Adrenal gland (tissue), 12 donors: ENCODE results near the gene TXLNA. TPM values are rescaled to one million over a fixed set of nuclear protein-coding genes. Genes with fewer than 3 reads are reported as not detected.

Source experiments
- DNase-seq, 7 donors: peaks; one replicate each; pipeline ENCODE4 v3.0.0-alpha.2; 2019 to 2020
- H3K27ac ChIP-seq, 5 donors: fragments of 200-600 bp; sonication (generic) in 4 of 5; 1 replicate in 3 of 5; 2 replicates in 2 of 5; pipeline versions ENCODE4 v1.5.1 to v1.8.0; 2016 to 2020; ENCODE audit warnings: mild to moderate bottlenecking in 1 of 5
- H3K27me3 ChIP-seq: fragments of 200-600 bp; 2 replicates; pipeline ENCODE4 v1.8.0; 2021
- H3K36me3 ChIP-seq, 2 donors: fragments of 200-600 bp; replicated peaks in 1 of 2; 1 replicate in 1 of 2; 2 replicates in 1 of 2; pipeline versions ENCODE4 v1.5.1 to v1.8.0; 2018 to 2022
- H3K4me1 ChIP-seq, 2 donors: fragments of 200-600 bp; replicated peaks in 1 of 2; 1 replicate in 1 of 2; 2 replicates in 1 of 2; pipeline versions ENCODE4 v1.5.1 to v1.8.0; 2018 to 2021
- H3K4me3 ChIP-seq, 4 donors: fragments of 200-600 bp; sonication (generic) in 3 of 4; one replicate each; pipeline ENCODE4 v1.5.1; 2016 to 2018
- H3K9me3 ChIP-seq, 3 donors: fragments of 200-600 bp; sonication (generic) in 1 of 3; replicated peaks in 1 of 3; 1 replicate in 2 of 3; 2 replicates in 1 of 3; pipeline versions ENCODE4 v1.5.1 to v1.8.0; 2016 to 2021
- CTCF ChIP-seq, 6 experiments: fragments of 450-650 bp in 4 of 6; fragments of 200-600 bp in 2 of 6; sonication (generic) in 1 of 6; IDR thresholded peaks; 1 replicate in 5 of 6; 2 replicates in 1 of 6; pipeline versions ENCODE4 v1.5.1 to v1.8.0; 2016 to 2021; ENCODE audit warnings: antibody characterized with exemption in 6 of 6, mild to moderate bottlenecking in 2 of 6, moderate library complexity in 1 of 6
- POLR2A ChIP-seq, 2 donors: fragments of 450-650 bp; IDR thresholded peaks; one replicate each; pipeline ENCODE4 v1.6.1; 2017; ENCODE audit warnings: antibody characterized with exemption in 2 of 2, mild to moderate bottlenecking in 2 of 2, moderate library complexity in 1 of 2
- WGBS, 4 donors: extraction: QIAGEN DNeasy Blood & Tissue Kit in 2 of 4; methylation state at CpG; one replicate each; pipeline versions ENCODE4 v1.1.5 to v1.1.7; 2013 to 2017; 5-methylcytosine and 5-hydroxymethylcytosine counted together
- intact Hi-C, 2 donors: fragments of 100-400 bp; cut with DNase I; formaldehyde crosslinking; loops; one replicate each; pipeline versions ENCODE4 v1.14.1 to v1.15.0; 2022 to 2023
- polyA plus RNA-seq, 3 donors: library from polyadenylated mRNA; stranded (reverse); fragments of 200-250 nt in 2 of 3; fragments of 350-450 nt in 1 of 3; fragmentation: Illumina TruSeq in 1 of 3; extraction: RNeasy Lipid Tissue Mini Kit (QIAGEN cat#74804) in 1 of 3; gene quantifications; one replicate each; pipeline ENCODE4 v1.2.3, GENCODE V29; 2013 to 2014
- total RNA-seq, 9 donors: library from RNA; depleted of rRNA in 4 of 9; stranded (reverse); fragments of >200 nt in 4 of 9; fragments of 120-200 nt in 1 of 9; fragmentation: NEBNext Ultra II Directional in 1 of 9; extraction: Animal tissue kit (Norgen Biotek cat#: 25700) in 1 of 9; gene quantifications; one replicate each; pipeline versions ENCODE4 v1.1.0 to v1.2.4, GENCODE V29; 2013 to 2023
- donor health status: healthy with polysubstance abuse.
- donor health status: Bipolar disorder and iron deficiency.
- donor health status: DM: yes; HTN: yes; CAD: no.
- donor health status: DM: no; HTN: no; CAD: no.
- donor health status: DM: no; HTN: no; CAD: no.
- donor health status: DM: yes; HTN: yes; CAD: no.

TXLNA gene
- total and polyA plus RNA-seq, 12 donors: 14.9 to 97.4 (median 62.3) TPM

- TF ChIP-seq POLR2A (IDR thresholded peaks at IDR 0.05) (no peak), CTCF (IDR thresholded peaks at IDR 0.05) (no peak)
- intact Hi-C loops: no loop called here
- Histone ChIP-seq H3K4me3 (peak overlapping the region; percentile 72 to 91 (median 86)), H3K4me1 (peaks cover 21 to 25% of the 10 kb centered on the region in 2 donors), H3K27ac (peak overlapping the region; percentile 82 to 96 (median 90)), H3K36me3 (peaks cover 0 to 49% of the 10 kb centered on the region in 2 donors), H3K27me3 (no peaks in the 10 kb centered on the region), H3K9me3 (no peaks in the 10 kb centered on the region)
- no peak for DNase-seq
- WGBS, 4 donors: 2 to 14% (median 5%) methylated on average over 12 to 13 of the region's 13 CpGs
These were observed 42.1 kb downstream of the TXLNA start for GRCh38 chr1:32221581-32221979.

- intact Hi-C loops: no loop called here
- Histone ChIP-seq H3K36me3 (peaks cover 0 to 49% of the 10 kb centered on the region in 2 donors), H3K4me3 (peak within 1 kb of the TSS; percentile 72 to 91 (median 86)), H3K27me3 (no peaks in the 10 kb centered on the region), H3K27ac (peak within 1 kb of the TSS; percentile 82 to 96 (median 90)), H3K9me3 (no peaks in the 10 kb centered on the region), H3K4me1 (peaks cover 21 to 25% of the 10 kb centered on the region in 2 donors)
- TF ChIP-seq CTCF (IDR thresholded peaks at IDR 0.05) (no peak), POLR2A (IDR thresholded peaks at IDR 0.05) (peak; percentile 42 to 74)
- 0 to 2% (median 0%) methylated on average over 33 to 46 of the region's 46 CpGs for WGBS, 4 donors
- DNase-seq: peak; percentile 92 to 97 (median 94)
These were observed 42.7 kb downstream of the TXLNA start, which contains the start of the genes EIF3I and TMEM234 for GRCh38 chr1:32221980-32222755. Gene EIF3I, plus strand, starts transcription at chr1:32222407. Its CDS starts 35 bp downstream, at chr1:32222442. Gene TMEM234, minus strand, starts transcription at chr1:32222353. Its CDS starts 31 bp downstream, at chr1:32222322.

GRCh38 chr1:32223683-32224082 is 44.2 kb downstream of the TXLNA start:
- Histone ChIP-seq H3K27ac (peak overlapping the region in 3 of 5 donors; percentile 57 to 90 (median 87)), H3K4me3 (no peak overlapping the region), H3K9me3 (no peaks in the 10 kb centered on the region), H3K27me3 (no peaks in the 10 kb centered on the region), H3K36me3 (peaks cover 0 to 62% of the 10 kb centered on the region in 2 donors), H3K4me1 (peaks cover 21 to 31% of the 10 kb centered on the region in 2 donors)
- intact Hi-C loops: no loop called here
- WGBS, 4 donors: 48 to 76% (median 70%) methylated on average over 3 of the region's 3 CpGs
- TF ChIP-seq CTCF (IDR thresholded peaks at IDR 0.05): no peak
- TF ChIP-seq POLR2A (IDR thresholded peaks at IDR 0.05): no peak
- no peak for DNase-seq

GRCh38 chr1:32224285-32224684 is 44.8 kb downstream of the TXLNA start:
- Histone ChIP-seq H3K27ac (no peak overlapping the region), H3K4me3 (no peak overlapping the region), H3K9me3 (no peaks in the 10 kb centered on the region), H3K27me3 (no peaks in the 10 kb centered on the region), H3K4me1 (peaks cover 21 to 31% of the 10 kb centered on the region in 2 donors), H3K36me3 (peaks cover 0 to 66% of the 10 kb centered on the region in 2 donors)
- TF ChIP-seq CTCF (IDR thresholded peaks at IDR 0.05) (no peak), POLR2A (IDR thresholded peaks at IDR 0.05) (no peak)
- intact Hi-C loops: no loop called here
- DNase-seq: no peak
- 67 to 91% (median 77%) methylated on average over 4 of the region's 4 CpGs for WGBS, 4 donors
